ENCODE results near the gene DVL2.

The DVL2 gene

DNA sequence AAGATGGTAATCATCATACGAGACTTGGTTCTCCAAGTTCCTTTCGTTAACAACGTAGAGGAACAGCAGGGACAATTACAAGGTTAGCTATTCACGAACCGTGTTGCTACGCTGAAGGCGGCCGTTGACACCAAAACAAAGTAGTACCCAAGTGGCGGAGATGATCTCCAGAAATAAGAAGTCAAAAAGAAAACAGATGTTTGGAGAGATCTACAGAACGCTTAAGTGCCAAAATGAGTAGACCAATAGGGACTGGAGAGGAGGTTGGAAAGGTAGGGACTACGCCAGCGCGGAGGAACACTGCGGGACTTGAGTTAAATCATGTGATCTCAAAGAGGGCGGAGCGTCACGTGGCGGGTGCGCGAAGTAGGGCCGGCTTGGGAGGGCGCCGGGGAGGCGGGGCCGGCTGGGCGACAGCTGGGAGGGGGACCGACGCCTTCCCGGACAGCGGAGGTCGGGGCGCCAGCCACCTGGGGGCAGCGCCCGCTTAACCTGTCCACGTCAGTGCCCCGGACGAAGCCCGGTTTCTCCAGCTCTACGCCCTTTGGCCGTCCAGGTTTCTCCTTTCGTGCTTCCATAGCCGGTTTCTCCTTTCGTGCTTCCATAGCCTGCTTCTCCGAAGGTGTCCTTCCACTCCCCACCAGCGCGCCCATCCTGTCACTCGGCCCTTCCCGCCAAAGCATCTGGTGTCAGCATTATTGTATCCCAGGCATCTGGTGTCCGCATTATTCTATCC, 8.6 kb upstream of the DVL2 start (continued):
- TF ChIP-seq ZNF169 (tag by site-specific recombination; IDR thresholded peaks at IDR 0.05) (no peak), REPIN1 (tag by site-specific recombination; IDR thresholded peaks at IDR 0.05; ENCODE audit: low read depth) (peak; percentile 95), ZBTB20 (tag by site-specific recombination; IDR thresholded peaks at IDR 0.05) (peak; percentile 54), ZXDB (tag by site-specific recombination; IDR thresholded peaks at IDR 0.05) (peak; percentile 97), KLF16 (tag by site-specific recombination; IDR thresholded peaks at IDR 0.05) (peak; percentile 100), ZNF175 (tag by site-specific recombination; IDR thresholded peaks at IDR 0.05) (no peak), SP7 (tag by site-specific recombination; IDR thresholded peaks at IDR 0.05) (peak; percentile 98), ZBTB8A (tag by site-specific recombination; IDR thresholded peaks at IDR 0.05) (peak; percentile 97), ZNF223 (tag by site-specific recombination; IDR thresholded peaks at IDR 0.05) (no peak), ZNF341 (tag by site-specific recombination; IDR thresholded peaks at IDR 0.05; ENCODE audit: low read depth) (peak; percentile 78)
- TF ChIP-seq, protein P1, sequence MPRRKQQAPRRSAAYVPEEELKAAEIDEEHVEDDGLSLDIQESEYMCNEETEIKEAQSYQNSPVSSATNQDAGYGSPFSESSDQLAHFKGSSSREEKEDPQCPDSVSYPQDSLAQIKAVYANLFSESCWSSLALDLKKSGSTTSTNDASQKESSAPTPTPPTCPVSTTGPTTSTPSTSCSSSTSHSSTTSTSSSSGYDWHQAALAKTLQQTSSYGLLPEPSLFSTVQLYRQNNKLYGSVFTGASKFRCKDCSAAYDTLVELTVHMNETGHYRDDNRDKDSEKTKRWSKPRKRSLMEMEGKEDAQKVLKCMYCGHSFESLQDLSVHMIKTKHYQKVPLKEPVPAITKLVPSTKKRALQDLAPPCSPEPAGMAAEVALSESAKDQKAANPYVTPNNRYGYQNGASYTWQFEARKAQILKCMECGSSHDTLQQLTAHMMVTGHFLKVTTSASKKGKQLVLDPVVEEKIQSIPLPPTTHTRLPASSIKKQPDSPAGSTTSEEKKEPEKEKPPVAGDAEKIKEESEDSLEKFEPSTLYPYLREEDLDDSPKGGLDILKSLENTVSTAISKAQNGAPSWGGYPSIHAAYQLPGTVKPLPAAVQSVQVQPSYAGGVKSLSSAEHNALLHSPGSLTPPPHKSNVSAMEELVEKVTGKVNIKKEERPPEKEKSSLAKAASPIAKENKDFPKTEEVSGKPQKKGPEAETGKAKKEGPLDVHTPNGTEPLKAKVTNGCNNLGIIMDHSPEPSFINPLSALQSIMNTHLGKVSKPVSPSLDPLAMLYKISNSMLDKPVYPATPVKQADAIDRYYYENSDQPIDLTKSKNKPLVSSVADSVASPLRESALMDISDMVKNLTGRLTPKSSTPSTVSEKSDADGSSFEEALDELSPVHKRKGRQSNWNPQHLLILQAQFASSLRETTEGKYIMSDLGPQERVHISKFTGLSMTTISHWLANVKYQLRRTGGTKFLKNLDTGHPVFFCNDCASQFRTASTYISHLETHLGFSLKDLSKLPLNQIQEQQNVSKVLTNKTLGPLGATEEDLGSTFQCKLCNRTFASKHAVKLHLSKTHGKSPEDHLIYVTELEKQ (tag by site-specific recombination; IDR thresholded peaks at IDR 0.05; ENCODE audit: borderline replicate concordance), result peak; percentile 95
- TF ChIP-seq, protein P2, sequence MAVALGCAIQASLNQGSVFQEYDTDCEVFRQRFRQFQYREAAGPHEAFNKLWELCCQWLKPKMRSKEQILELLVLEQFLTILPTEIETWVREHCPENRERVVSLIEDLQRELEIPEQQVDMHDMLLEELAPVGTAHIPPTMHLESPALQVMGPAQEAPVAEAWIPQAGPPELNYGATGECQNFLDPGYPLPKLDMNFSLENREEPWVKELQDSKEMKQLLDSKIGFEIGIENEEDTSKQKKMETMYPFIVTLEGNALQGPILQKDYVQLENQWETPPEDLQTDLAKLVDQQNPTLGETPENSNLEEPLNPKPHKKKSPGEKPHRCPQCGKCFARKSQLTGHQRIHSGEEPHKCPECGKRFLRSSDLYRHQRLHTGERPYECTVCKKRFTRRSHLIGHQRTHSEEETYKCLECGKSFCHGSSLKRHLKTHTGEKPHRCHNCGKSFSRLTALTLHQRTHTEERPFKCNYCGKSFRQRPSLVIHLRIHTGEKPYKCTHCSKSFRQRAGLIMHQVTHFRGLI (tag by site-specific recombination; IDR thresholded peaks at IDR 0.05), result peak; percentile 40; the same call in 1 of the 2 replicates

DNA sequence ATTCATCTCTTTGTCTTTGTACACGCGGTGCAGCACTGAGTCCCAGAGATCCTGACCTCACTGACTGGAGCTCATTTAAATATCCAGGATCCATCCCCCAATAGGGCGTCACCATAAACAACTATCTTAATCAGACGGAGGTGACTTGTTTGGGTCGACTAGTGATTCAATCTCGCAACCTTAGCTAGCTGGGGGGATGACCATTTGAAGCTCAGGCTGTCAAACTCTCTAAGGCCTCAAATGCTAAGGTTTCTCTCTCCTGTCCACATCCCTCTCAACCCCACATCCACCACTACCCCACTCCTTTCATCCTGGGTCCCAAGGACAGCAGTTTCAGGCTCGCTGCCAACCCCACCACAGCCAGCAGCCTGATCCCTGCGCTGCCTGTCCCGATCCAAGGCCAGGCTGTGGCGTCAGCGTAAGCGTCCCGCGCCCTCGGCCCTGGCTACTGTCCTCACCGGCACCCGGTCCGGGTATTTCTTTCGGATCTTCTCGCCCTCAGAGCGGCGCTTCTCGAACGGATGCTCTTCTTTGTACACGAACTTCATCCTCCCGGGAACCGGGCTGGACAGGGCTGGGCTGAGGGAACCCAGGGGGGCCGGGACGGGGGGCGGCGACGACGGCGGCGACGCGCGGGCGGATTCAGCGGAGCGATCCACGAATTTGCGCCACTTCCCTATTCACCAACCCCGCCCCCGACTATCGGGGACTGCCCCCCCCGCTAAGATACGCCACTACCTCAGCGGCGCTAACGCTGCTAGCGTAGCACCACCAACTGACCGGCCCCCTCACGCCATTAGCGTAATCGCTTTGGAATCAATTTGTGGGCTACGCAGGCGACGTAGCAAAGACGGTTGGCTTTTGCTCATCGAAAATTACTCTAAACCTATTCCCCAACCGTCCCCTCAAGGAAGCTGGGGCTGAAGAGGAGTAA, 7.7 kb upstream of the DVL2 start, which contains the start of gene GABARAP:
Gene GABARAP, minus strand, starts transcription at position 667 of the 934 bp plus-strand sequence. Its CDS starts 119 bp downstream, at position 548.
- CTCF ChIA-PET, result interaction anchor here (0.7 to 5.2 kb wide), 10 partner anchors 10 to 521 kb away, joined by 3 to 33 read pairs (median 4); partner anchors contain the start of genes ACADVL and DLG4
- Histone ChIP-seq H3K4me3 (ENCODE audit: low read depth, low read length) (peak within 1 kb of the TSS; percentile 82), H3K4me1 (ENCODE audit: control insufficient read depth, insufficient read depth, low read length) (peaks cover 11% of the 10 kb centered on the region), H3K27ac (ENCODE audit: extremely low read depth, low read depth, low read length) (peak within 1 kb of the TSS; percentile 91), H3K9me3 (ENCODE audit: control insufficient read depth, insufficient read depth, low read depth, low read length) (no peaks in the 10 kb centered on the region), H3K36me3 (ENCODE audit: control insufficient read depth in 2 of 2, insufficient read depth in 1 of 2, low read length in 2 of 2) (peaks cover 21 to 53% of the 10 kb centered on the region in 2 experiments)
- POLR2A ChIA-PET, result interaction anchor here (0.7 to 14.2 kb wide), 17 partner anchors 8 to 445 kb away, joined by 3 to 284 read pairs (median 5); partner anchors contain the start of genes ACADVL, CTDNEP1, DLG4 and DVL2
- no peak for TF ChIP-seq GFI1B (tag by site-specific recombination; IDR thresholded peaks at IDR 0.05)
- TF ChIP-seq ZNF366 (tag by site-specific recombination; conservative IDR thresholded peaks at IDR 0.05), result peak; percentile 83
- TF ChIP-seq ZNF624 (tag by site-specific recombination; IDR thresholded peaks at IDR 0.05), result no peak
- no peak for TF ChIP-seq ZNF394 (tag by site-specific recombination; IDR thresholded peaks at IDR 0.05; ENCODE audit: borderline replicate concordance)
- TF ChIP-seq ZNF549 (tag by site-specific recombination; IDR thresholded peaks at IDR 0.05), result no peak
- TF ChIP-seq, protein P3, sequence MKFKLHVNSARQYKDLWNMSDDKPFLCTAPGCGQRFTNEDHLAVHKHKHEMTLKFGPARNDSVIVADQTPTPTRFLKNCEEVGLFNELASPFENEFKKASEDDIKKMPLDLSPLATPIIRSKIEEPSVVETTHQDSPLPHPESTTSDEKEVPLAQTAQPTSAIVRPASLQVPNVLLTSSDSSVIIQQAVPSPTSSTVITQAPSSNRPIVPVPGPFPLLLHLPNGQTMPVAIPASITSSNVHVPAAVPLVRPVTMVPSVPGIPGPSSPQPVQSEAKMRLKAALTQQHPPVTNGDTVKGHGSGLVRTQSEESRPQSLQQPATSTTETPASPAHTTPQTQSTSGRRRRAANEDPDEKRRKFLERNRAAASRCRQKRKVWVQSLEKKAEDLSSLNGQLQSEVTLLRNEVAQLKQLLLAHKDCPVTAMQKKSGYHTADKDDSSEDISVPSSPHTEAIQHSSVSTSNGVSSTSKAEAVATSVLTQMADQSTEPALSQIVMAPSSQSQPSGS (tag by site-specific recombination; IDR thresholded peaks at IDR 0.05; ENCODE audit: low read depth), result peak; percentile 55; the same call in 1 of the 2 replicates
- no peak for TF ChIP-seq REPIN1 (tag by site-specific recombination; IDR thresholded peaks at IDR 0.05; ENCODE audit: low read depth)
- no peak for TF ChIP-seq TRIM28 (IDR thresholded peaks at IDR 0.05; ENCODE audit: borderline replicate concordance, low read length)
- TF ChIP-seq ZNF558 (tag by site-specific recombination; IDR thresholded peaks at IDR 0.05), result no peak
- TF ChIP-seq, protein P4, sequence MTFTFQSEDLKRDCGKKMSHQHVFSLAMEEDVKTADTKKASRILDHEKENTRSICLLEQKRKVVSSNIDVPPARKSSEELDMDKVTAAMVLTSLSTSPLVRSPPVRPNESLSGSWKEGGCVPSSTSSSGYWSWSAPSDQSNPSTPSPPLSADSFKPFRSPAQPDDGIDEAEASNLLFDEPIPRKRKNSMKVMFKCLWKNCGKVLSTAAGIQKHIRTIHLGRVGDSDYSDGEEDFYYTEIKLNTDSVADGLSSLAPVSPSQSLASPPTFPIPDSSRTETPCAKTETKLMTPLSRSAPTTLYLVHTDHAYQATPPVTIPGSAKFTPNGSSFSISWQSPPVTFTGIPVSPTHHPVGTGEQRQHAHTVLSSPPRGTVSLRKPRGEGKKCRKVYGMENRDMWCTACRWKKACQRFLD (tag by site-specific recombination; IDR thresholded peaks at IDR 0.05), result no peak
- no peak for TF ChIP-seq ZNF211 (tag by site-specific recombination; IDR thresholded peaks at IDR 0.05; ENCODE audit: low read depth)
- TF ChIP-seq, protein P5, sequence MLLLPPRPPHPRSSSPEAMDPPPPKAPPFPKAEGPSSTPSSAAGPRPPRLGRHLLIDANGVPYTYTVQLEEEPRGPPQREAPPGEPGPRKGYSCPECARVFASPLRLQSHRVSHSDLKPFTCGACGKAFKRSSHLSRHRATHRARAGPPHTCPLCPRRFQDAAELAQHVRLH (tag by site-specific recombination; IDR thresholded peaks at IDR 0.05), result no peak
- no peak for TF ChIP-seq HOXC10 (CRISPR knock-in tag; IDR thresholded peaks at IDR 0.05)
- TF ChIP-seq ZNF707 (tag by site-specific recombination; IDR thresholded peaks at IDR 0.05), result no peak
- no peak for TF ChIP-seq ZNF114 (tag by site-specific recombination; IDR thresholded peaks at IDR 0.05)
- no peak for TF ChIP-seq GLI2 (tag by site-specific recombination; IDR thresholded peaks at IDR 0.05; ENCODE audit: borderline replicate concordance, low read depth)

Measured in HEK293 (cell line).